A172 (cell line): Measurements from ENCODE around the gene NQO1. TPM values are rescaled to one million over a fixed set of nuclear protein-coding genes. Genes with fewer than 3 reads are reported as not detected.
"Not testable (repeated sequence)": the region's sequence is repeated elsewhere in the genome, so short reads cannot be mapped to it uniquely, and the experiment has no call there.

ENCODE experiments used
- DNase-seq: peaks from one replicate; pipeline ENCODE4 v3.0.0-alpha.2; 2015; ENCODE audit warnings: low spot score
- total RNA-seq: library from RNA; depleted of rRNA; stranded (reverse); fragments of >200 nt; shearing (Covaris generic); gene quantifications from 2 replicates; pipeline ENCODE4 v1.2.3, GENCODE V29; 2014

Gene NQO1
- total RNA-seq, 1 experiment from 2014 or later = 386 TPM

DNA sequence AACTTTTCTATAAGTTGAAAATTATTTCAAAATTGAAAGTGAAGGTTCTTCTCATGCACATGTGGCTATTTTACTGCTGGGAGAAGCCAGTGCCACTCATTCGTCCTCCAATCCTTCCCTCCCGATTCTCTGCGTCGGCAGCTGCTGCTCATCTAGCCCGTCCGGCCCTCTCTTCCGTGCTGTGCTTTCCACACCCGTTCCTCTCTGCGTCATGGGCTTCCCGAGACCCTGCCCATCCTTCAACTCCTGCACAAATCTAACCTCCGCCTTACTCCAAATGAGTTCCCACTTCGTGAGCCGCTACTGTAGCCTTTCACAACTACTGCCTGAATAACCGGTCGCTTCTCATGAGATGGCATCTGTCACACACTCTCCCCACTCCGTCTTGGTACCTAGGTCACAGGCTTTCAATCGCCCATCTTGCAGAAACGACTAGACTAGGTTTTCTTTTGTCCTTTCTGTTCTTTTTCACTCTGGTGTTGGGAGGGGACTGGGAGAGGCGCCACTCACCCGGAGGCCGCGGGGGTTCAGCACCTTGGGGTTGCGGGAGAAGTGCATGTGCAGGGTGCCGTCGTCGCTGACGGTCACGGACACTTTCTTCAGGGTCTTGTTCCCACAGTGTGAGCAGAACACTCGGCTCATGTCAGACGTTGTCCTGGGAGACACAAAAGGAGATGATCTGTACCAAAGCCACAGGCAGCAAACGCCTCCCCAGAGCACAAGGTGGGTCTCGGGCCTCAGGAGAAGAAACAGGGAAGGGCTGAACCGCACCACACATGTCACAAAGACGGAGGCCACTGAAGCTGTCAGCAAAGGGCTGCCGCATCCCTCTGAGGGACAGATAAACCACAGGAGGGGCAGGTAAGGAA lies 18.2 kb upstream of the NQO1 start:
- no peak for DNase-seq

DNA sequence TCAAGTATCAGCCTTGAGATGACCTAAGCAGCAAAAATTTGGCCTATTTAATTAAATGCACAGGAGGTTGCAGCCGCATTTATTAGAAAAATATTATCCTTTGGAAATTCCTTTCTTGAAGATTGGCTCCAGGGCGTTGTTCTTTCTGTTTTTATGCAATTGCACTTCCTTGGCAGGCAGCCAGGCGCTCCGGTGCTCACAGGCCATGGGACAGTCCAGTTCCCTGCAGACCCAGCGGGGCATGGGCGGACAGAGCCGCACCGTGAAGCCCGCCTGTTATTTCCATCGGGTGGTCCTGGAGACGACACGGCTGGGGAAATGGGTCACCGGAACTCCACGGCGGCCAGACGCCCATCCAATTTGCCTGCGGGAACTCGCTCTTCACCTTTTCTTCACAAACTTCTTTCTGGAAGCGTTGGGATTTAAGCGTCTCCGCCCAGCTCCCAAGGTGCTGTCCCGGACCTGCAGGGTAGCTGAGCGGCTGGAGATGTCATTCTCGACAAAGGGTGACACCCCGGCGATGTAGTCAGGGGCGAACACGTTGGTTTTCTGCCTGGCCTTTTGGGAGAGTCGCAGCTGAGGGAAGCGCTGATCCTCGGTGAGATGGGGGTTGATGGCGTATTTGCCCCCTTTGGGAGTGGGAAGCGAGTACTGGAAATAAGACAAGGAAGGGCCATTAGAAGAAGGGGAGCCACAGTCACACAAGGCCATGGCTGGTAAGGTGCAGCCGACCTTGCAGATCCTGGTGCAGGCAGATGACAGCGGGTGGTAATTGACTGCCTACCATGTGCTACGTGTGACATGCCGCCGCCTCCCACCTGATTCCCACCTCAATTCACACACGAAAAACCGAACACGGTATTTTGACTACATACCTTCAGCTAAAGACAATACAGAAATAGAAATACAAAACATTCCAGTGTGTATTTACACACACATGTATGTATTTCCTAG lies 15.9 kb upstream of the NQO1 start:
- no peak for DNase-seq

DNA sequence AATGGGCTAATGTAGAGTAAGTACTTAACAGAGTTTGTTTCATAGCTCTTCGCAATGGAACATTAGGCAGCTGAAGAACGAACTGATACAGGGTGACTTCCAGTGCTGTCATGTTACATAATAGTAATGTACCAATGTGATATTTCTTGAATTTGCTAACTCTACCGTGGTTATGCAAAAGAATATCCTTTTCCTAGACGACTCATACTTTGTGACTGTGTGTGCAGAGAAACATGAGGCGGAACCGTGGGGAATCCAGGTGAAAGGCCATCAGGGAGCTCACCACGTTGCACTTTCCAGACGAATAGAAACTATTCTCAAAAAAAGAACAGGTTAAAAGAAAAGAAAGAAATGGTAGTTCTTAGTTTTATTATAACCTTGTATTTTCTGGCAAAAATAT lies 15.2 kb upstream of the NQO1 start:
- no peak for DNase-seq

GRCh38 chr16:69732101-69732500 lies 5.7 kb upstream of the NQO1 start:
- DNase-seq = no peak

DNA sequence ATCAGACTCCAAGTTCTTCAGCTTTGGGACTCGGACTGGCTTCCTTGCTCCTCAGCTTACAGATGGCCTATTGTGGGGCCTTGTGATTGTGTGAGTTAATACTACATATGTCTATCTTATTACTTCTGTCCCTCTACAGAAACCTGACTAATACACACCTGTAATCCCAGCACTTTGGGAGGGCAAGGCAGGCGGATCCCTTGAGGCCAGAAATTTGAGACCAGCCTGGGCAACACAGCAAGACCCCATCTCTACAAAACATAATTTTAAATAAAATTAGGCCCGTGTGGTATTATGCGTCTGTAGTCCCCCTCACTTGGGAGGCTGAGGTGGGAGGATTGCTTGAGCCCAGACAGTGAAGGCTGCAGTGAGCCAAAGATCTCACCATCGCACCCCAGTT lies 4.9 kb upstream of the NQO1 start:
- DNase-seq = not testable (repeated sequence)

GRCh38 chr16:69729030-69729429 lies 2.7 kb upstream of the NQO1 start:
- not testable (repeated sequence) for DNase-seq

- DNase-seq = no peak
Measured at GRCh38 chr16:69727916-69728270, 1.5 kb upstream of the NQO1 start.

GRCh38 chr16:69725480-69726312 lies 664 bp downstream of the NQO1 start:
- DNase-seq = peak; percentile 19

GRCh38 chr16:69724981-69725479 lies 1.3 kb downstream of the NQO1 start:
- peak; percentile 33 for DNase-seq

GRCh38 chr16:69724414-69724873 lies 1.9 kb downstream of the NQO1 start:
- DNase-seq = no peak

- no peak for DNase-seq
Measured at GRCh38 chr16:69721441-69721957, 4.9 kb downstream of the NQO1 start.

DNA sequence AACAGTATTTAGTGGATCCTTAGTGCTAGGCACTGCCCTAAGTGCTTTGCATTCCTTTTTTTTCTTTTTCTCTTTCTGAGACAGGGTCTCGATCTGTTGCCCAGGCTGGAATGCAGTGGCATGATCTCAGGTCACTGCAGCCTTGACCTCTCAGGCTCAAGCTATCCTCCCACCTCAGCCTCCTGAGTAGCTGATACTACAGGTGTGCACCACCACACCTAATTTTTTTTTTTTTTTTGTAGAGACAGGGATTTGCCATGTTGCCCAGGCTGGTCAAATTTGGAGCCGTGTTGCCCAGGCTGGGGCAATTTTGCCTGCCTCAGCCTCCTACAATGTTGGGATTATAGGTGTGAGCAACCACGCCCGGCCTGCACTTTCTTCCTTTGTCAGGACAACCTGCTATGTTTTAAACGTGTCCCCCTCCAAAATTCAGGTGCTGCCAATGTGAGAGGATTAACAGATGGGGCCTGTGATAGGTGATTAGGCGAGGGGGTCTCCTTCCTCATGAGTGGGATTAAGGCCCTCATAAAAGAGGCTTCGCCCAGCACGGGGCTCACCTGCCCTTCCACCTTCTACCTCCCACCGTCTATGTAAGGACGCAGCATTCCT lies 5.4 kb downstream of the NQO1 start:
- no peak for DNase-seq

GRCh38 chr16:69718111-69718764 lies 8.1 kb downstream of the NQO1 start:
- no peak for DNase-seq

DNA sequence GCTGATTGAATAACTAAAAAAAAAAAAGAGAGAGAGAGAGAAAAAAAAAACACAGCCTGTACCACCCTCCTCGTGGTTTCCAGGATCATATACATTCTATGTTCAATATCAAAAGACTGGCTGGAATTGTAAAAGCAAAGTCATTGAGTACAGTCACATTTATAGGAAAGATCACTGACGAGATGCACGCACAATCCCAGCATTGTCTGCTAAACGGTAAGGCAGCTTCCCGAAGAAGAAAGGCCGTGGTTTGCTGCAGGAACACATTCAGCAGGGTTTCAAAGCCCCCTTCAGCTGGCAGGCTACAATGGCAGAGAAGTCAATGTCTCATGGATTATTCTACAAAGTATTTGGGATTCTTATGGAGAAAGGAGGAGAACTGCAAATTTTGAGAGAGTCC lies 9.3 kb downstream of the NQO1 start:
- DNase-seq = no peak

GRCh38 chr16:69712914-69713581 lies 13.3 kb downstream of the NQO1 start:
- DNase-seq = no peak

DNA sequence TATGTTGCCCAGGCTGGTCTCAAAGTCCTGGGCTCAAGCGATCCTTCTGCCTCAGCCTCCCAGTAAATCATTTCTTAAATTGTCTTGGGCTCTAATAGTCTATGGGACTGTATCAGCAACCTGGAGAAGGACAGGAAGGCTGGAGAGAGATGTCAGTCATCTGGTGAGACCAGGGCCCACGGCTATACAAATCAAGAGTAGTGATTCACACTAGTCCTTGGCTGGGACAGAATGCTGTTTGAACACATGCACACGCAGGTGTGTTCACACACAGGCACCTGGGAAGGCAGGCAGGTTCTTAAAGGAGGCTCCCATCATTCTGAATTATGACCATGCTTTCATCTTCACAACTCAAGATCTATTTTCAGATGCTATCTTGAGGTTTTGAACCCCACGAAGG lies 14.1 kb downstream of the NQO1 start:
- DNase-seq = no peak

DNA sequence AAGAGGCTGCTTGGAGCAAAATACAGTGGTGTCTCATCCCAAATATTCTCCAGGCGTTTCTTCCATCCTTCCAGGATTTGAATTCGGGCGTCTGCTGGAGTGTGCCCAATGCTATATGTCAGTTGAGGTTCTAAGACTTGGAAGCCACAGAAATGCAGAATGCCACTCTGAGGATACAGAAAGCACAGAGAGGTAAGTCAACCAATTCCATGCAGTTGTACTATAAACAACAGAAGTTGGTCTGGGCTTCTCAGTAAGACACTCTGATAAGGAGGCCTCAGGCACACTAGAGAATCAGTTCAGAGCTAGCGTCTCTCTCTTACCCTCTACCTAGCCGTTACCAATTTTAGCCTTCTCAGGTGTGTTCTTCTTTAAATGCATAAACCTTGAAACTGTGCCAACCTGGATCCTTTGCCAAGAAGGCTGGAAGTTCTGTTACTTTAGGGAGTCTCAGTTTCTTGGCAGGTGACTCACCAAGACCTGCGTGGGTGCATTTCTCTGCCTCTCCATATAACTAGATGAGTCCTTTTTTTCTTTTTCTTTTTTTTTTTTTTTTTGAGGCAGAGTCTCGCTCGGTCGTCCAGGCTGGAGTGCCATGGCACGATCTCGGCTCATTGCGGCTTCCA lies 15.1 kb downstream of the NQO1 start:
- DNase-seq = peak; percentile 38

- DNase-seq = peak; percentile 79
Measured at GRCh38 chr16:69709456-69710084, 16.8 kb downstream of the NQO1 start.
